HepG2 (cell line): ENCODE results near the gene IQCC. TPM values are rescaled to one million over a fixed set of nuclear protein-coding genes. Genes with fewer than 3 reads are reported as not detected.

ENCODE experiments used
- KDM5B ChIP-seq: sonication (generic); formaldehyde crosslinking; IDR thresholded peaks from 2 replicates; pipeline ENCODE4 v1.4.0; 2020; ENCODE audit warnings: missing genetic modification reagents, mild to moderate bottlenecking, borderline replicate concordance
- SMC3 ChIP-seq: IDR thresholded peaks from 2 replicates; pipeline ENCODE4 v1.6.1; 2011; ENCODE audit warnings: low read length, improper control_type of control experiment
- SRSF4 ChIP-seq: fragments of 200-400 bp; formaldehyde crosslinking; IDR thresholded peaks from one replicate; pipeline ENCODE4 v1.6.1; 2018; ENCODE audit warnings: mild to moderate bottlenecking, low read depth, low read length, moderate library complexity; ENCODE audit not compliant: poor library complexity, severe bottlenecking
- ZFP41 ChIP-seq: sonication (generic); formaldehyde crosslinking; IDR thresholded peaks from 2 replicates; pipeline ENCODE4 v1.4.0; 2020; ENCODE audit warnings: mild to moderate bottlenecking, missing genetic modification reagents, borderline replicate concordance
- ZMYM3 ChIP-seq: sonication (generic); formaldehyde crosslinking; IDR thresholded peaks from 2 replicates; pipeline ENCODE4 v1.5.1; 2020; ENCODE audit warnings: mild to moderate bottlenecking, missing genetic modification reagents
- ZNF101 ChIP-seq: sonication (generic); formaldehyde crosslinking; IDR thresholded peaks from 2 replicates; pipeline ENCODE4 v1.4.0; 2020; ENCODE audit warnings: mild to moderate bottlenecking, low read depth, missing genetic modification reagents, borderline replicate concordance
- ZNF124 ChIP-seq: sonication (generic); formaldehyde crosslinking; IDR thresholded peaks from 2 replicates; pipeline ENCODE4 v1.4.0; 2020; ENCODE audit warnings: missing genetic modification reagents
- ZNF253 ChIP-seq: sonication (generic); formaldehyde crosslinking; IDR thresholded peaks from 2 replicates; pipeline ENCODE4 v1.8.0; 2022; ENCODE audit warnings: mild to moderate bottlenecking, missing genetic modification reagents, borderline replicate concordance
- ZNF670 ChIP-seq: sonication (generic); formaldehyde crosslinking; IDR thresholded peaks from 2 replicates; pipeline ENCODE4 v1.8.0; 2022; ENCODE audit warnings: mild to moderate bottlenecking, missing genetic modification reagents, borderline replicate concordance
- polyA plus RNA-seq, 8 experiments: library from polyadenylated mRNA; depleted of rRNA in 3 of 8; stranded (reverse) in 7 of 8; unstranded in 1 of 8; fragments of >200 nt; fragmentation: Illumina TruSeq in 4 of 8; extraction: Trizol in 4 of 8; gene quantifications; 2 replicates each; pipeline versions ENCODE4 v1.2.1 to v1.2.3, GENCODE V29; 2011 to 2016; ENCODE audit warnings: low read depth in 4 of 8, missing spikeins in 1 of 8, mixed read lengths in 1 of 8; ENCODE audit not compliant: insufficient read depth in 1 of 8
- total RNA-seq, 5 experiments: library from RNA; depleted of rRNA; stranded (reverse); fragments of >200 nt; fragmentation: Illumina TruSeq; extraction: Trizol; gene quantifications; 2 replicates each; pipeline ENCODE4 v1.2.3, GENCODE V29; 2016; ENCODE audit warnings: low read depth in 1 of 5
- TF ChIP-seq, protein P1 (sequence below): sonication (generic); formaldehyde crosslinking; IDR thresholded peaks from 2 replicates; pipeline ENCODE4 v1.4.0; 2020; ENCODE audit warnings: missing genetic modification reagents
- TF ChIP-seq, protein P2 (sequence below): sonication (generic); formaldehyde crosslinking; IDR thresholded peaks from 2 replicates; pipeline ENCODE4 v1.4.0; 2020; ENCODE audit warnings: missing genetic modification reagents, mild to moderate bottlenecking, borderline replicate concordance
- TF ChIP-seq, protein P3 (sequence below): fragments of 450-650 bp; IDR thresholded peaks from 2 replicates; pipeline ENCODE4 v1.6.1; 2017
- TF ChIP-seq, protein P4 (sequence below): IDR thresholded peaks from 2 replicates; pipeline ENCODE4 v1.6.1; 2016; ENCODE audit warnings: low read depth, missing genetic modification reagents, missing compliant biosample characterization
- TF ChIP-seq, protein P5 (sequence below): sonication (generic); formaldehyde crosslinking; IDR thresholded peaks from 2 replicates; pipeline ENCODE4 v1.8.0; 2022; ENCODE audit warnings: missing genetic modification reagents, mild to moderate bottlenecking, moderate library complexity, borderline replicate concordance

IQCC gene
- total and polyA plus RNA-seq, 2 of the 13 experiments (the other 11 are each of a cell fraction or from before 2014, with no cell fraction given) = 1.7 to 3.0 TPM

DNA sequence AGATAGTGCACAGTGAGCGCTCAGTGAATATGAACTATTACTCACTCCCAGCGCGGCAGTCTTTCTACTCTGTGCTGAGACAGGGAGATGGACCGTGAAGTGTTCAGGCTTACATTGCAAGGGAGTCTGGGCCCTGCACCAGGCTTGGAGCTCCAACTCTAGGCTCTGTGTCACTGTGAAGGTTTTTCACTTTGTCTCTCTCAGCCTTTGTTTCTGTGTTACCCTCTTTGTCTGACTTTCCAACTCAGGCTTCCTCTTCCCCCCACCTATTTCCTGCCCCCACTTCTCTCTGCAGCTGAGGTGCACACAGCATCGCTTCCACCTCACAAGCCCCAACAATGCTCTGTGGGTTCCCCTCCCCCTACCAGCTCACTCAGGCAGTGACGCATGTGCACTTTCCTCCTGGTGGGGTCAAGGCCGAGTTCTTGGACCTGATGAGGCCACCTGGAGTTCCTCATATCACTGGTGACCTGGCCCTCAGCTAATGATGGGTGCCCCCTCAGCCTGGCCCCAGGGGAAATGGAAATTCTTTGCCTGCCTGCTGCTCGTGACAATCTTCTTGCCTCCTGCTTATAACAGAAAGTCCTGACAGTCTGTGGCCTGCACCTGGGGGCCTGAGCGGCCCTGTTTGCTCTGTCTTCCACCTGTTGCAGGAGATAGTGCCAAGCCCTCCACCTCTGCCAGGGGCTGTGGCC, 44.5 kb downstream of the IQCC start (continued):
- TF ChIP-seq, protein P1, sequence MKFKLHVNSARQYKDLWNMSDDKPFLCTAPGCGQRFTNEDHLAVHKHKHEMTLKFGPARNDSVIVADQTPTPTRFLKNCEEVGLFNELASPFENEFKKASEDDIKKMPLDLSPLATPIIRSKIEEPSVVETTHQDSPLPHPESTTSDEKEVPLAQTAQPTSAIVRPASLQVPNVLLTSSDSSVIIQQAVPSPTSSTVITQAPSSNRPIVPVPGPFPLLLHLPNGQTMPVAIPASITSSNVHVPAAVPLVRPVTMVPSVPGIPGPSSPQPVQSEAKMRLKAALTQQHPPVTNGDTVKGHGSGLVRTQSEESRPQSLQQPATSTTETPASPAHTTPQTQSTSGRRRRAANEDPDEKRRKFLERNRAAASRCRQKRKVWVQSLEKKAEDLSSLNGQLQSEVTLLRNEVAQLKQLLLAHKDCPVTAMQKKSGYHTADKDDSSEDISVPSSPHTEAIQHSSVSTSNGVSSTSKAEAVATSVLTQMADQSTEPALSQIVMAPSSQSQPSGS = peak; percentile 74
- TF ChIP-seq, protein P2, sequence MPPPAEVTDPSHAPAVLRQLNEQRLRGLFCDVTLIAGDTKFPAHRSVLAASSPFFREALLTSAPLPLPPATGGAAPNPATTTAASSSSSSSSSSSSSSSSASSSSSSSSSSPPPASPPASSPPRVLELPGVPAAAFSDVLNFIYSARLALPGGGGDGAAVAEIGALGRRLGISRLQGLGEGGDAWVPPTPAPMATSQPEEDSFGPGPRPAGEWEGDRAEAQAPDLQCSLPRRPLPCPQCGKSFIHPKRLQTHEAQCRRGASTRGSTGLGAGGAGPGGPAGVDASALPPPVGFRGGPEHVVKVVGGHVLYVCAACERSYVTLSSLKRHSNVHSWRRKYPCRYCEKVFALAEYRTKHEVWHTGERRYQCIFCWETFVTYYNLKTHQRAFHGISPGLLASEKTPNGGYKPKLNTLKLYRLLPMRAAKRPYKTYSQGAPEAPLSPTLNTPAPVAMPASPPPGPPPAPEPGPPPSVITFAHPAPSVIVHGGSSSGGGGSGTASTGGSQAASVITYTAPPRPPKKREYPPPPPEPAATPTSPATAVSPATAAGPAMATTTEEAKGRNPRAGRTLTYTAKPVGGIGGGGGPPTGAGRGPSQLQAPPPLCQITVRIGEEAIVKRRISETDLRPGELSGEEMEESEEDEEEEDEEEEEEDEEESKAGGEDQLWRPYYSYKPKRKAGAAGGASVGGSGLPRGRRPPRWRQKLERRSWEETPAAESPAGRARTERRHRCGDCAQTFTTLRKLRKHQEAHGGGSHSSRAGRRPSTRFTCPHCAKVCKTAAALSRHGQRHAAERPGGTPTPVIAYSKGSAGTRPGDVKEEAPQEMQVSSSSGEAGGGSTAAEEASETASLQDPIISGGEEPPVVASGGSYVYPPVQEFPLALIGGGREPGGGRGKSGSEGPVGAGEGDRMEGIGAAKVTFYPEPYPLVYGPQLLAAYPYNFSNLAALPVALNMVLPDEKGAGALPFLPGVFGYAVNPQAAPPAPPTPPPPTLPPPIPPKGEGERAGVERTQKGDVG (CRISPR knock-in tag) = no peak
- no peak for TF ChIP-seq ZNF253 (CRISPR knock-in tag)
- 0 out of 2 replicates have a peak, but pooled peaks have one; percentile 69 for TF ChIP-seq ZNF670 (CRISPR knock-in tag)
- TF ChIP-seq ZFP41 (CRISPR knock-in tag) = no peak
- peak; percentile 89 for TF ChIP-seq ZMYM3 (CRISPR knock-in tag)
- TF ChIP-seq, protein P3, sequence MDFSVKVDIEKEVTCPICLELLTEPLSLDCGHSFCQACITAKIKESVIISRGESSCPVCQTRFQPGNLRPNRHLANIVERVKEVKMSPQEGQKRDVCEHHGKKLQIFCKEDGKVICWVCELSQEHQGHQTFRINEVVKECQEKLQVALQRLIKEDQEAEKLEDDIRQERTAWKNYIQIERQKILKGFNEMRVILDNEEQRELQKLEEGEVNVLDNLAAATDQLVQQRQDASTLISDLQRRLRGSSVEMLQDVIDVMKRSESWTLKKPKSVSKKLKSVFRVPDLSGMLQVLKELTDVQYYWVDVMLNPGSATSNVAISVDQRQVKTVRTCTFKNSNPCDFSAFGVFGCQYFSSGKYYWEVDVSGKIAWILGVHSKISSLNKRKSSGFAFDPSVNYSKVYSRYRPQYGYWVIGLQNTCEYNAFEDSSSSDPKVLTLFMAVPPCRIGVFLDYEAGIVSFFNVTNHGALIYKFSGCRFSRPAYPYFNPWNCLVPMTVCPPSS = no peak
- no peak for TF ChIP-seq SRSF4
- TF ChIP-seq ZNF101 (CRISPR knock-in tag) = no peak
- TF ChIP-seq ZNF124 (CRISPR knock-in tag) = peak; percentile 85; the same call in 1 of the 2 replicates
- TF ChIP-seq KDM5B (CRISPR knock-in tag) = peak; percentile 69; the same call in 1 of the 2 replicates
- no peak for TF ChIP-seq SMC3
- TF ChIP-seq, protein P4, sequence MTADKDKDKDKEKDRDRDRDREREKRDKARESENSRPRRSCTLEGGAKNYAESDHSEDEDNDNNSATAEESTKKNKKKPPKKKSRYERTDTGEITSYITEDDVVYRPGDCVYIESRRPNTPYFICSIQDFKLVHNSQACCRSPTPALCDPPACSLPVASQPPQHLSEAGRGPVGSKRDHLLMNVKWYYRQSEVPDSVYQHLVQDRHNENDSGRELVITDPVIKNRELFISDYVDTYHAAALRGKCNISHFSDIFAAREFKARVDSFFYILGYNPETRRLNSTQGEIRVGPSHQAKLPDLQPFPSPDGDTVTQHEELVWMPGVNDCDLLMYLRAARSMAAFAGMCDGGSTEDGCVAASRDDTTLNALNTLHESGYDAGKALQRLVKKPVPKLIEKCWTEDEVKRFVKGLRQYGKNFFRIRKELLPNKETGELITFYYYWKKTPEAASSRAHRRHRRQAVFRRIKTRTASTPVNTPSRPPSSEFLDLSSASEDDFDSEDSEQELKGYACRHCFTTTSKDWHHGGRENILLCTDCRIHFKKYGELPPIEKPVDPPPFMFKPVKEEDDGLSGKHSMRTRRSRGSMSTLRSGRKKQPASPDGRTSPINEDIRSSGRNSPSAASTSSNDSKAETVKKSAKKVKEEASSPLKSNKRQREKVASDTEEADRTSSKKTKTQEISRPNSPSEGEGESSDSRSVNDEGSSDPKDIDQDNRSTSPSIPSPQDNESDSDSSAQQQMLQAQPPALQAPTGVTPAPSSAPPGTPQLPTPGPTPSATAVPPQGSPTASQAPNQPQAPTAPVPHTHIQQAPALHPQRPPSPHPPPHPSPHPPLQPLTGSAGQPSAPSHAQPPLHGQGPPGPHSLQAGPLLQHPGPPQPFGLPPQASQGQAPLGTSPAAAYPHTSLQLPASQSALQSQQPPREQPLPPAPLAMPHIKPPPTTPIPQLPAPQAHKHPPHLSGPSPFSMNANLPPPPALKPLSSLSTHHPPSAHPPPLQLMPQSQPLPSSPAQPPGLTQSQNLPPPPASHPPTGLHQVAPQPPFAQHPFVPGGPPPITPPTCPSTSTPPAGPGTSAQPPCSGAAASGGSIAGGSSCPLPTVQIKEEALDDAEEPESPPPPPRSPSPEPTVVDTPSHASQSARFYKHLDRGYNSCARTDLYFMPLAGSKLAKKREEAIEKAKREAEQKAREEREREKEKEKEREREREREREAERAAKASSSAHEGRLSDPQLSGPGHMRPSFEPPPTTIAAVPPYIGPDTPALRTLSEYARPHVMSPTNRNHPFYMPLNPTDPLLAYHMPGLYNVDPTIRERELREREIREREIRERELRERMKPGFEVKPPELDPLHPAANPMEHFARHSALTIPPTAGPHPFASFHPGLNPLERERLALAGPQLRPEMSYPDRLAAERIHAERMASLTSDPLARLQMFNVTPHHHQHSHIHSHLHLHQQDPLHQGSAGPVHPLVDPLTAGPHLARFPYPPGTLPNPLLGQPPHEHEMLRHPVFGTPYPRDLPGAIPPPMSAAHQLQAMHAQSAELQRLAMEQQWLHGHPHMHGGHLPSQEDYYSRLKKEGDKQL (CRISPR knock-in tag) = peak; percentile 73; the same call in 1 of the 2 replicates
- TF ChIP-seq, protein P5, sequence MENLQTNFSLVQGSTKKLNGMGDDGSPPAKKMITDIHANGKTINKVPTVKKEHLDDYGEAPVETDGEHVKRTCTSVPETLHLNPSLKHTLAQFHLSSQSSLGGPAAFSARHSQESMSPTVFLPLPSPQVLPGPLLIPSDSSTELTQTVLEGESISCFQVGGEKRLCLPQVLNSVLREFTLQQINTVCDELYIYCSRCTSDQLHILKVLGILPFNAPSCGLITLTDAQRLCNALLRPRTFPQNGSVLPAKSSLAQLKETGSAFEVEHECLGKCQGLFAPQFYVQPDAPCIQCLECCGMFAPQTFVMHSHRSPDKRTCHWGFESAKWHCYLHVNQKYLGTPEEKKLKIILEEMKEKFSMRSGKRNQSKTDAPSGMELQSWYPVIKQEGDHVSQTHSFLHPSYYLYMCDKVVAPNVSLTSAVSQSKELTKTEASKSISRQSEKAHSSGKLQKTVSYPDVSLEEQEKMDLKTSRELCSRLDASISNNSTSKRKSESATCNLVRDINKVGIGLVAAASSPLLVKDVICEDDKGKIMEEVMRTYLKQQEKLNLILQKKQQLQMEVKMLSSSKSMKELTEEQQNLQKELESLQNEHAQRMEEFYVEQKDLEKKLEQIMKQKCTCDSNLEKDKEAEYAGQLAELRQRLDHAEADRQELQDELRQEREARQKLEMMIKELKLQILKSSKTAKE (CRISPR knock-in tag) = peak; percentile 82; the same call in 1 of the 2 replicates
